C4-2B (cell line): Measurements from ENCODE around the gene ZNG1F.
"Not testable (repeated sequence)": the region's sequence is repeated elsewhere in the genome, so short reads cannot be mapped to it uniquely, and the experiment has no call there.

Source experiments
- H3K27ac ChIP-seq: fragments of 450-650 bp; 2 replicates; pipeline ENCODE4 v1.5.1; 2017
- TF ChIP-seq, protein P1 (sequence below): fragments of 450-650 bp; conservative IDR thresholded peaks from 2 replicates; pipeline ENCODE4 v1.5.1; 2017; ENCODE audit warnings: mild to moderate bottlenecking

The ZNG1F gene

DNA sequence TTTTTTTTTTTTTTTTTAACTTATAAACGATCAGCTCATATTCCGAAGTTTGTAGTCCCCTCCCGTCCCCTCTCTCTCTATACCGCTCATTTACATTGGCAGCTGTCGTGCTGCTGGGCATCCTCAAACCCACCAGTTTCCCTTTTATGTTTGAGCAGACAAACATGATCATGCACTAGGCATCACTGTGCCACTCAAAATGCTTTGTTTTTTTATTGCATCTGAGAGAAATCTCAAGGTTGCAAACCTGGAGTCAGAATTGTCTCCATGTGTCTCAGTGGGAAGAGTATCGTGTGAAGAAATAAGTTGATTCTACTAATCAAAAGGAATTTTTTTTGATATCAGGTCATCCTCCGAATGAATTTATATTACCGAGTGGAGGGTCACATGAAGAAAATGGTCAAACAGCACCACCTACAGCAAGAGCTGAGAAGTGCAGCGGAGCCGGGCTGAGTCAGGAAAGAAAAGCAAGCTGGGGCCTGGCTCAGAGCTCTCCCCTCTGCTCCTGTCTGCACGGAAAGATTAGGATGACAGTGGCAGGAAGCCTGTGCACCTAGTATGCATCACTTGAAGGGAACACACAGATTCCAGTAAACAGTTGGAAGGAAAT is 100.6 kb downstream of the ZNG1F start:
- TF ChIP-seq, protein P1, sequence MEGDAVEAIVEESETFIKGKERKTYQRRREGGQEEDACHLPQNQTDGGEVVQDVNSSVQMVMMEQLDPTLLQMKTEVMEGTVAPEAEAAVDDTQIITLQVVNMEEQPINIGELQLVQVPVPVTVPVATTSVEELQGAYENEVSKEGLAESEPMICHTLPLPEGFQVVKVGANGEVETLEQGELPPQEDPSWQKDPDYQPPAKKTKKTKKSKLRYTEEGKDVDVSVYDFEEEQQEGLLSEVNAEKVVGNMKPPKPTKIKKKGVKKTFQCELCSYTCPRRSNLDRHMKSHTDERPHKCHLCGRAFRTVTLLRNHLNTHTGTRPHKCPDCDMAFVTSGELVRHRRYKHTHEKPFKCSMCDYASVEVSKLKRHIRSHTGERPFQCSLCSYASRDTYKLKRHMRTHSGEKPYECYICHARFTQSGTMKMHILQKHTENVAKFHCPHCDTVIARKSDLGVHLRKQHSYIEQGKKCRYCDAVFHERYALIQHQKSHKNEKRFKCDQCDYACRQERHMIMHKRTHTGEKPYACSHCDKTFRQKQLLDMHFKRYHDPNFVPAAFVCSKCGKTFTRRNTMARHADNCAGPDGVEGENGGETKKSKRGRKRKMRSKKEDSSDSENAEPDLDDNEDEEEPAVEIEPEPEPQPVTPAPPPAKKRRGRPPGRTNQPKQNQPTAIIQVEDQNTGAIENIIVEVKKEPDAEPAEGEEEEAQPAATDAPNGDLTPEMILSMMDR = peak; percentile 78
- H3K27ac ChIP-seq = not testable (repeated sequence)

DNA sequence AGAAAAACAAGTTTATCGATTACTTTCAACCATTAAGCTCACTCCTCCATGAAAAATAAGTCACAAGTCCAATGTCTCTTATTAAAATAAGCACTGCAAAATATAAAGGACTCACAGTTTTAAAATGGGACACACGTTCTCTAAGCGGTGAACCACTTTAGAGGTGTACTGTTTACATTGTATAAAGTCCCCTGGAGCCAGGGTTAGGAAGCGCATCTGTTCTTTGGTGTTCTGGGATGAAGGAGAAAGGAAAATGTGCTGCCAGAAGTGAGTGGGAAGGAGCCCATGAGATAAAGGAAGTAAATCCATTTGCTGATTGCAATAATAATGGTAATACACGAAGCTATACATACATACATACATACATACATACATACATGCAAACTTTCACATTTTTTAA is 101.2 kb downstream of the ZNG1F start:
- H3K27ac ChIP-seq = not testable (repeated sequence)

- not testable (repeated sequence) for H3K27ac ChIP-seq
These were observed 101.8 kb downstream of the ZNG1F start for GRCh38 chr9:41087157-41087780.

DNA sequence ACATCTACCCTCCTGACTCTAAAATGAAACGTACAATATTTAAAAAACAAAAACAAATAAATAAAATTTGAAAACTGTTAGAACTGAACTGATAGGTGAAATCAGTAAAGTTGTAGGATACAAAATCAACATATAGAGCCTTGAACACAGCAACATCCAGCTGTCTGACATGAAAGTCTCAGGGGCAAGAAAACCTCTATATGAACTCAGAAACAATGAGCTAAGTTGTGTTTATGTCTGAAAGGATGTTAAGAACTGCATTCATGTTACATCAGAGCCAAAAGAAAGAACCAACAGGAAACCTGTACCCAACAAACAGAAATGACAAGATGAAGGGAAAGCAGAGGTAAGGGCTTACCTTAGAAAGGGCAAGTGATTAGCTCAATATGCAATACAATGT is 102.4 kb downstream of the ZNG1F start:
- not testable (repeated sequence) for H3K27ac ChIP-seq

GRCh38 chr9:41086215-41086614 is 102.9 kb downstream of the ZNG1F start:
- H3K27ac ChIP-seq = not testable (repeated sequence)

DNA sequence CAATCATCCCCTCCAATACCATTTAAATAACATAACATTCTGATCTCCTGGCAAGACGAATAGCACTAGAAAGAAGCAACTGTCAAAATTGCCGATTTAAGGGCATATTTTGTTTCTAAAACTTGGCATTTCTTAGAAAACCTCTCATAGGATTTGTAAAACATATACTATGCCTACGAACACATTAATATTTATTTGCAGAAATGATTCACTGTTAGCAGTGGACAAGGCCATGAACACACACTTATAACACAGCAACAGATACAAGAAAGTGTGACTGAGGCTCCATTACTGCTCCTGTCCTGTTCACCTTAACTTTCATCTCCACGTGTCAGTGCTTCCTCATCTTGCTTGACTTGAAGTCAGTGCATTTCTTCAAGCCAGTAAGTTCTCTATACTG is 106.8 kb downstream of the ZNG1F start:
- not testable (repeated sequence) for H3K27ac ChIP-seq
